D341Med (cell line): ENCODE results near the gene GALR2.

Experiments
- DNase-seq: peaks from one replicate; pipeline ENCODE4 v3.0.0; 2012; ENCODE audit warnings: low spot score

GALR2 gene

GRCh38 chr17:76094046-76094445 lies 19.5 kb downstream of the GALR2 start:
- DNase-seq, result peak; percentile 27

- no peak for DNase-seq
Measured at GRCh38 chr17:76095943-76096342, 21.4 kb downstream of the GALR2 start.

- DNase-seq, result no peak
Measured at GRCh38 chr17:76097716-76098295, 23.2 kb downstream of the GALR2 start.

GRCh38 chr17:76102944-76103273 lies 28.3 kb downstream of the GALR2 start:
- DNase-seq, result no peak

GRCh38 chr17:76103274-76104139 lies 28.9 kb downstream of the GALR2 start, which contains the start of gene EXOC7:
Gene EXOC7 (minus strand): TSS chr17:76103787. CDS start chr17:76103692, 95 bp downstream.
- peak; percentile 100 for DNase-seq

- no peak for DNase-seq
Measured at GRCh38 chr17:76104140-76104895, 29.7 kb downstream of the GALR2 start.

- DNase-seq, result no peak
Measured at GRCh38 chr17:76104896-76105231, 30.3 kb downstream of the GALR2 start.

- no peak for DNase-seq
Measured at GRCh38 chr17:76106703-76107102, 32.1 kb downstream of the GALR2 start.

GRCh38 chr17:76107509-76107908 lies 32.9 kb downstream of the GALR2 start:
- DNase-seq, result no peak

- DNase-seq, result no peak
Measured at GRCh38 chr17:76111956-76112355, 37.4 kb downstream of the GALR2 start.

GRCh38 chr17:76115138-76115754 lies 40.7 kb downstream of the GALR2 start:
- no peak for DNase-seq

GRCh38 chr17:76119409-76120371 lies 45.1 kb downstream of the GALR2 start:
- peak; percentile 34 for DNase-seq

GRCh38 chr17:76120658-76121008 lies 46.1 kb downstream of the GALR2 start:
- DNase-seq, result no peak

- DNase-seq, result no peak
Measured at GRCh38 chr17:76121932-76122430, 47.4 kb downstream of the GALR2 start.

- peak; percentile 49 for DNase-seq
Measured at GRCh38 chr17:76122431-76123190, 48.0 kb downstream of the GALR2 start.

GRCh38 chr17:76123191-76123499 lies 48.6 kb downstream of the GALR2 start:
- no peak for DNase-seq

GRCh38 chr17:76123749-76124581 lies 49.4 kb downstream of the GALR2 start:
- peak; percentile 40 for DNase-seq

- DNase-seq, result peak; percentile 57
Measured at GRCh38 chr17:76124582-76125390, 50.2 kb downstream of the GALR2 start.

GRCh38 chr17:76125391-76125675 lies 50.8 kb downstream of the GALR2 start:
- DNase-seq, result no peak
